Neural crest cell (in vitro differentiated cells): Measurements from ENCODE around the gene IL18RAP. TPM values are rescaled to one million over a fixed set of nuclear protein-coding genes. Genes with fewer than 3 reads are reported as not detected.

Source experiments
- DNase-seq: peaks from one replicate; pipeline ENCODE4 v3.0.0; 2021; ENCODE audit warnings: low read depth, mixed read lengths, low spot score
- H3K27ac Mint-ChIP-seq: one replicate; pipeline ENCODE4 v1.8.0; 2021; ENCODE audit warnings: mild to moderate bottlenecking, mixed read lengths; ENCODE audit not compliant: unreplicated experiment
- H3K27me3 Mint-ChIP-seq: 2 replicates; pipeline ENCODE4 v1.8.0; 2021; ENCODE audit warnings: low read depth, mild to moderate bottlenecking, mixed read lengths
- H3K36me3 Mint-ChIP-seq: 2 replicates; pipeline ENCODE4 v1.8.0; 2021; ENCODE audit warnings: low read depth, mild to moderate bottlenecking, mixed read lengths
- H3K4me1 Mint-ChIP-seq: 2 replicates; pipeline ENCODE4 v1.8.0; 2021; ENCODE audit warnings: mixed read lengths
- H3K4me3 Mint-ChIP-seq: one replicate; pipeline ENCODE4 v1.8.0; 2021; ENCODE audit warnings: mild to moderate bottlenecking, mixed read lengths
- H3K9me3 Mint-ChIP-seq: 2 replicates; pipeline ENCODE4 v1.8.0; 2021; ENCODE audit warnings: mixed read lengths
- CTCF ChIP-seq: fragments of 200-600 bp; sonication (generic); conservative IDR thresholded peaks from 2 replicates; pipeline ENCODE4 v1.5.0; 2021; ENCODE audit warnings: antibody characterized with exemption, mild to moderate bottlenecking
- microRNA-seq: library from miRNA; unstranded; fragments of <30 nt; microRNA quantifications from one replicate; pipeline ENCODE4, GENCODE V29; 2020
- total RNA-seq: library from RNA; stranded (reverse); gene quantifications from 2 replicates; pipeline ENCODE4 v1.2.1, GENCODE V29; 2021

Gene IL18RAP
- total RNA-seq, 1 donor from 2014 or later, result not detected

GRCh38 chr2:102498414-102498813 is 75.5 kb downstream of the IL18RAP start:
- H3K27ac Mint-ChIP-seq, result no peak overlapping the region
- no peak for DNase-seq
- no peak overlapping the region for H3K4me3 Mint-ChIP-seq

GRCh38 chr2:102499558-102499957 is 76.6 kb downstream of the IL18RAP start:
- H3K36me3 Mint-ChIP-seq, result no peaks in the 10 kb centered on the region
- H3K9me3 Mint-ChIP-seq, result peaks cover 6% of the 10 kb centered on the region
- TF ChIP-seq CTCF, result no peak
- H3K4me1 Mint-ChIP-seq, result no peaks in the 10 kb centered on the region
- peaks cover 3% of the 10 kb centered on the region for H3K27me3 Mint-ChIP-seq
- DNase-seq, result no peak
- H3K4me3 Mint-ChIP-seq, result no peak overlapping the region
- H3K27ac Mint-ChIP-seq, result no peak overlapping the region

More at GRCh38 chr2:102498414-102498813, 75.5 kb downstream of the IL18RAP start:
- H3K4me1 Mint-ChIP-seq, result no peaks in the 10 kb centered on the region
- no peaks in the 10 kb centered on the region for H3K36me3 Mint-ChIP-seq
- H3K27me3 Mint-ChIP-seq, result peaks cover 3% of the 10 kb centered on the region
- H3K9me3 Mint-ChIP-seq, result peaks cover 9% of the 10 kb centered on the region
- TF ChIP-seq CTCF, result no peak

Small RNA genes lying within 50 kb of the gene (microRNA-seq; reads per million reads assigned to microRNA genes)
- not detected for gene MIR4772

Other genes with a start within 250 kb of the IL18RAP start
- not detected in 2 replicates for gene IL1RL2, start 236.1 kb upstream of the IL18RAP start, total RNA-seq
- not detected in 2 replicates for gene IL1RL1, start 111.6 kb upstream of the IL18RAP start, total RNA-seq
- gene IL18R1, start 67.4 kb upstream of the IL18RAP start, total RNA-seq, result not detected in 2 replicates
- gene SLC9A4, start 50.1 kb downstream of the IL18RAP start, total RNA-seq, result not detected in 2 replicates
- gene SLC9A2, start 196.4 kb downstream of the IL18RAP start, total RNA-seq, result 0.09 TPM in 1 of 2 replicates, not detected in the other